Fibroblast of lung (primary cell): Measurements from ENCODE around the gene PEX14. TPM values are rescaled to one million over a fixed set of nuclear protein-coding genes. Genes with fewer than 3 reads are reported as not detected.
"Not testable (repeated sequence)": the region's sequence is repeated elsewhere in the genome, so short reads cannot be mapped to it uniquely, and the experiment has no call there.

Source experiments
- DNase-seq, 2 donors: peaks; one replicate each; pipeline versions ENCODE4 v3.0.0 to v3.0.0-alpha.2; 2010; ENCODE audit warnings: low read depth in 2 of 2
- H2AFZ ChIP-seq: 2 replicates; pipeline ENCODE4 v1.5.1; 2012; ENCODE audit warnings: low read length, control low read depth, inconsistent platforms
- H3K27ac ChIP-seq: 2 replicates; pipeline ENCODE4 v1.5.1; 2011; ENCODE audit warnings: low read length, control low read depth; ENCODE audit not compliant: insufficient read depth
- H3K27me3 ChIP-seq: 2 replicates; pipeline ENCODE4 v1.5.1; 2011; ENCODE audit warnings: mild to moderate bottlenecking, low read length; ENCODE audit not compliant: control insufficient read depth, insufficient read depth
- H3K36me3 ChIP-seq: 2 replicates; pipeline ENCODE4 v1.5.1; 2011; ENCODE audit warnings: low read length; ENCODE audit not compliant: control insufficient read depth, insufficient read depth
- H3K4me1 ChIP-seq: 2 replicates; pipeline ENCODE4 v1.5.1; 2011; ENCODE audit warnings: low read length; ENCODE audit not compliant: control insufficient read depth, insufficient read depth; ENCODE audit errors: extremely low read depth
- H3K4me2 ChIP-seq: 2 replicates; pipeline ENCODE4 v1.5.1; 2011; ENCODE audit warnings: low read length, control low read depth; ENCODE audit not compliant: insufficient read depth; ENCODE audit errors: extremely low read depth
- H3K4me3 ChIP-seq, 4 experiments: fragments of 200-600 bp in 1 of 4; sonication (generic) in 1 of 4; replicated peaks in 1 of 4; 2 replicates each; pipeline ENCODE4 v1.5.1; 2011 to 2016; ENCODE audit warnings: low read length in 4 of 4, low read depth in 3 of 4, mild to moderate bottlenecking in 3 of 4, control low read depth in 2 of 4, inconsistent platforms in 1 of 4, mixed read lengths in 1 of 4; ENCODE audit not compliant: insufficient read depth in 1 of 4; ENCODE audit errors: control extremely low read depth in 1 of 4
- H3K79me2 ChIP-seq: 2 replicates; pipeline ENCODE4 v1.5.1; 2012; ENCODE audit warnings: mild to moderate bottlenecking, low read length, inconsistent platforms; ENCODE audit not compliant: control insufficient read depth, insufficient read depth
- H3K9ac ChIP-seq: 2 replicates; pipeline ENCODE4 v1.5.1; 2011; ENCODE audit warnings: mild to moderate bottlenecking, low read length, control low read depth; ENCODE audit not compliant: insufficient read depth
- H3K9me3 ChIP-seq: 2 replicates; pipeline ENCODE4 v1.5.1; 2012; ENCODE audit warnings: low read depth, low read length; ENCODE audit not compliant: control insufficient read depth, insufficient read depth
- H4K20me1 ChIP-seq: 2 replicates; pipeline ENCODE4 v1.5.1; 2011; ENCODE audit warnings: low read length; ENCODE audit not compliant: control insufficient read depth, insufficient read depth; ENCODE audit errors: extremely low read depth
- CTCF ChIP-seq, 2 donors: IDR thresholded peaks in 1 of 2; conservative IDR thresholded peaks in 1 of 2; 1 replicate in 1 of 2; 2 replicates in 1 of 2; pipeline ENCODE4 v1.5.1; 2011 to 2012; ENCODE audit warnings: low read length in 2 of 2, control low read depth in 1 of 2, inconsistent platforms in 1 of 2, low read depth in 1 of 2, mild to moderate bottlenecking in 1 of 2
- EZH2 ChIP-seq: IDR thresholded peaks from 2 replicates; pipeline ENCODE4 v1.5.1; 2012; ENCODE audit warnings: low read length, control low read depth, mild to moderate bottlenecking; ENCODE audit errors: missing control alignments
- polyA plus RNA-seq, 2 donors: library from polyadenylated mRNA; depleted of rRNA in 1 of 2; stranded (reverse) in 1 of 2; unstranded in 1 of 2; fragments of >200 nt; gene quantifications; 2 replicates each; pipeline ENCODE4 v1.2.1, GENCODE V29; 2011 to 2012; ENCODE audit warnings: missing spikeins in 1 of 2
- total RNA-seq: library from RNA; depleted of rRNA; stranded (reverse); fragments of >200 nt; gene quantifications from 2 replicates; pipeline ENCODE4 v1.2.1, GENCODE V29; 2014

The PEX14 gene
- total and polyA plus RNA-seq, 2 donors (not counting 1 experiment from before 2014, with no cell fraction given), result 10.3 to 11.4 TPM

DNA sequence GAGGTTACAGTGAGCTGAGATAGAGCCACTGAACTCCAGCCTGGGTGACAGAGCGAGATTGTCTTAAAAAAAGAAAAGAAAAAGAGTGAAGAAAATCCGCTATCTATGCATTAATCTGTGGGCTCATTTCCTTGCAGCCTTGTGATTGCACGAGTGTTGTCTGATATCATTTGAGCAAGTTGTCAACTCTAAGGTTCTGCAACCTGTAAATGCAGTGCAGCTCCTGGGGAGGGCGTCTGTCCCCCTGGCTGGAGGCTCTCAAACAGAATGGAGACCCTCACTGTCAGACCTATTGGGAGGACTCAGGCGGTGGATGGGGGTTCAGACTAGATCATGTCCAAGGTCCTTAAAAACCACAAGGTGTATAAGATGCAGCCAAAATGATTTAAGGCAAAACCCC, 18.7 kb upstream of the PEX14 start:
- Histone ChIP-seq H3K27me3 (no peaks in the 10 kb centered on the region), H3K4me1 (peaks cover 4% of the 10 kb centered on the region), H3K4me2 (no peak overlapping the region), H3K36me3 (peaks cover 3% of the 10 kb centered on the region), H2AFZ (no peak overlapping the region), H3K9ac (no peak overlapping the region), H4K20me1 (no peaks in the 10 kb centered on the region), H3K79me2 (no peaks in the 10 kb centered on the region), H3K9me3 (no peaks in the 10 kb centered on the region), H3K4me3 (no peak overlapping the region), H3K27ac (no peak overlapping the region)
- DNase-seq, result no peak
- no peak for TF ChIP-seq EZH2
- no peak for TF ChIP-seq CTCF (conservative IDR thresholded peaks at IDR 0.05 in 1 of 2, IDR thresholded peaks at IDR 0.05 in 1 of 2; ENCODE audit: low read depth in 1 of 2, low read length in 2 of 2)

DNA sequence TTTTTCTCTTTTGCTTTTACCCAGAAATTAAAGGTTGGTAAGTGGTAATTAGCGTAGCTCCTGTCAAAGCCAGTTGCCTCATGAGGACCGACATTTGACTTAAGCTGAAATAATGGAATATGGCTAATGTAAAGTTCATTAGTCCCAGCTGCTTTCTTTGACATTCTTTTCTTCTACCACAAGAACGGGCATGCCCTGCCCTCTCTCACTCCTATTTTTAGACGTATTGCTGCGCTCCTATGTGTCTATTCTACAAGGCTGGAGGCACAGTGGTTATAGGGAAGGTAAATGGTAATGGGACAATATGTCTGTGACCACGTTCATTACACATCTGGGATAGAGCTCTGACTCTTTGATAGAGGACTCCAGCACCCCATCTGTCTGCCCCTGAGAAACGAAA, 18.1 kb upstream of the PEX14 start:
- no peaks in the 10 kb centered on the region for H3K9me3 ChIP-seq
- peaks cover 4% of the 10 kb centered on the region for H3K4me1 ChIP-seq
- no peak overlapping the region for H3K27ac ChIP-seq
- no peak for DNase-seq
- no peaks in the 10 kb centered on the region for H3K79me2 ChIP-seq
- H3K4me3 ChIP-seq, result no peak overlapping the region
- H3K27me3 ChIP-seq, result no peaks in the 10 kb centered on the region
- H3K4me2 ChIP-seq, result no peak overlapping the region
- H2AFZ ChIP-seq, result no peak overlapping the region
- peaks cover 3% of the 10 kb centered on the region for H3K36me3 ChIP-seq
- TF ChIP-seq CTCF (conservative IDR thresholded peaks at IDR 0.05 in 1 of 2, IDR thresholded peaks at IDR 0.05 in 1 of 2; ENCODE audit: low read depth in 1 of 2, low read length in 2 of 2), result no peak
- TF ChIP-seq EZH2, result no peak
- no peak overlapping the region for H3K9ac ChIP-seq
- H4K20me1 ChIP-seq, result no peaks in the 10 kb centered on the region

DNA sequence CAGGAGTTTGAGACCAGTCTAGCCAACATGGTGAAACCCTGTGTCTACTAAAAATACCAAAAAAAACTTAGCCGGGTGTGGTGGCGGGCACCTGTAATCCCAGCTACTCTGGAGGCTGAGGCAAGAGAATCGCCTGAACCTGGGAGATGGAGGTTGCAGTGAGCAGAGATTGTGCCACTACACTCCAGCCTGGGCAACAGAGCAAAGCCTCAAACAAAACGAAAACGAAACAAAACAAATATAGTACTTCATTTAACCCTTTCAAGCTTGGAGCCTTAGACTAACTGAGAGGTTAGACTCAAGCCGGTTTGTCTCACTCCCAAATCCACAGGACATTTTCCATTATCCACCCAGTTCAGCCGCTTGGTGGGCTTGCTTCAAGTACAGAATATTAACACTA, 17.3 kb upstream of the PEX14 start:
- H3K27ac ChIP-seq, result not testable (repeated sequence)

More for the DNA sequence above, 17.3 kb upstream of the PEX14 start:
- H4K20me1 ChIP-seq, H3K9ac ChIP-seq, DNase-seq, H3K4me3 ChIP-seq, H3K9me3 ChIP-seq, H3K27me3 ChIP-seq, H3K4me2 ChIP-seq, H3K4me1 ChIP-seq, H2AFZ ChIP-seq, H3K79me2 ChIP-seq, H3K36me3 ChIP-seq: not testable (repeated sequence)
